ENCODE results near the gene E2F8.
"Not testable (repeated sequence)": the region's sequence is repeated elsewhere in the genome, so short reads cannot be mapped to it uniquely, and the experiment has no call there.

The E2F8 gene

DNA sequence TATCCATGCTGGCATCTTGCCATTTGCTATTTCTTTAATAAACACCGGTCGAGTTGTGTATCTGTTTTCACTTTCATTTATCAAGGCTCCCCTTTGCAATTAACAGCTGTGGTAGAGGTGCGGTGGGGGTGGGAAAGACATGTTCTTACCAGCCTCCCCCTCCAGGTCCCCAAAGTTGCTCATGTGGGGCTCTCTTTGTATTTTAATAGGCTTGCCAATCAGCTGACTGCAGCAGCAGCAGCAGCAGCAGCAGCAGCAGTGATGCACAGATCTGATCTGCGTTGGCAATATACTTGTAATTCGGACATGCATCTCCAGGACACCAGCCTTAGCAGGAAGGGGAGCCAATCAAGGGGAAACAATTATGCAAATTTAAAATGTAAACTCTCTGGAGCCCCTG lies 40.3 kb upstream of the E2F8 start:
- TF ChIP-seq EZH2 (IDR thresholded peaks at IDR 0.05) (no peak), FOXP2 (optimal IDR thresholded peaks at IDR 0.05; ENCODE audit: control extremely low read depth, extremely low read length, insufficient read depth) (no peak), POLR2AphosphoS5 (IDR thresholded peaks at IDR 0.05; ENCODE audit: borderline replicate concordance, low read depth, low read length) (no peak)
- Histone ChIP-seq H3K27ac (no peak overlapping the region), H3K4me3 (no peak overlapping the region), H3K9ac (ENCODE audit: insufficient read length) (no peak overlapping the region), H3K36me3 (ENCODE audit: insufficient read depth, low read length) (no peaks in the 10 kb centered on the region), H3K9me3 (ENCODE audit: low read depth, low read length) (no peaks in the 10 kb centered on the region)
- DNase-seq (ENCODE audit: low read depth, low spot score) = no peak

DNA sequence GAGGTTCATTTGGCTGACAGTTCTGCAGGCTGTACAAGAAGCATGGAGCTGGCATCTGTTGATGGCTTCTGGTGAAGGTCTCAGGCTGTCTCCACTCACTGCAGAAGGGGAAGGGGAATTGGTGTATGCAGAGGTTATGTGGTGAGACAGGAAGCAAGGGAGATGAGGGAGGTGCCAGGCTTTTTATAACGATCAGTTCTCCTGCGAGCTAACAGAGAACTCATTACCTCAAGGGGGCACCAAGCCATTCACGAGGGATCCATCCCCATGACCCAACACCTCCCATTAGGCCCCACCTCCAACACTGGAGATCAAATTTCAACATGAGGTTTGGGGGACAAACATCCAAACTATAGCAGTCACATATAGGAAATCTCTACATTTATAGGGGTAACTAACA lies 38.7 kb upstream of the E2F8 start:
- H3K36me3 ChIP-seq (ENCODE audit: insufficient read depth, low read length) = no peaks in the 10 kb centered on the region
- TF ChIP-seq FOXP2 (optimal IDR thresholded peaks at IDR 0.05; ENCODE audit: control extremely low read depth, extremely low read length, insufficient read depth) = no peak
- no peak for TF ChIP-seq EZH2 (IDR thresholded peaks at IDR 0.05)
- no peak for TF ChIP-seq POLR2AphosphoS5 (IDR thresholded peaks at IDR 0.05; ENCODE audit: borderline replicate concordance, low read depth, low read length)
- no peak for DNase-seq (ENCODE audit: low read depth, low spot score)

DNA sequence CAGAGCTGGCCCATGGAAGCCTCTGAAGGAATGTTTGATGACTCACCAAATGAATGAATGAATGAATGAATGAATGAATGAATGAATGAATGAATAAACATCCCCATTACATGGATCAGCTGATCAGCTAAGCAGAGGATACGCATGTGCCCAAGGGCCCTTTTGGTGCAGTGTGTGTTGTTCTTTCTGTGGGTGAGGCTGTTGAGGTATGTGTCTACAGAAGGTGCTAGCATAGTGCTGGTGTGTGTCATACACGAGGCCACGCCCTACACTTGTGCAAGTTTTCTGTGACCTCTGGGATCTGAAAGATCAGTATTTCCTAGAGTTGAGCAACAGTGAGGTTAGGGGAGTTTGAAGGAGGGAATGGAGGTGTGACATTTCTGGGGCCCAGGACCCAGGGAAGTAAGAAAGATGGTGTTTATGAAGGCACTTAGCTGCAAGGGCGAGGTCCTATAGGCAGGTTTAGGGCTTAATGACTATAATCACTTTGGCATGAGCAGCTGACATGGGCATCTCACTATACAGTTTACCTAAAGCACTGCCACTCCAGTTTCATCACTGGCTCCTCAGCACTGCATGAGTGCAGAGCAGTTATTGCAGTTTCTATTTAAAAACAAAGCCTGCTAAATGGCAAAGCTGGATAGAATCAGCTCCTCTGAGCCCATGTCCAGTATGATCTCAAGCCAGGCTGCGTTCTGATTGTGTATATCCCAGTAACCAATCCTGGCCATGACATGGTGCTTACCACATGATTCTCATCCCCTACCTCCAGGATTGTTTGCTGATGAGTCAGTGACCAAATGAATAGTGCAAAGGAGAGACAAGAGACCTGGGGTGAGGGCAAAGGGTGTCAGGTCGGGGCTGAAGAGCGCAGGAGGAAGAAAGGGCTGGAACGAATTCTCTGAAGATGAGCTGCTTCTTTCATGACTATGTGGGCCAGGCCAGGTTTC lies 36.4 kb upstream of the E2F8 start:
- no peaks in the 10 kb centered on the region for H3K9me3 ChIP-seq (ENCODE audit: low read depth, low read length)
- no peak overlapping the region for H3K4me3 ChIP-seq
- TF ChIP-seq FOXP2 (optimal IDR thresholded peaks at IDR 0.05; ENCODE audit: control extremely low read depth, extremely low read length, insufficient read depth) (no peak), POLR2AphosphoS5 (IDR thresholded peaks at IDR 0.05; ENCODE audit: borderline replicate concordance, low read depth, low read length) (no peak), EZH2 (IDR thresholded peaks at IDR 0.05) (no peak)
- no peak overlapping the region for H3K27ac ChIP-seq
- no peak overlapping the region for H3K9ac ChIP-seq (ENCODE audit: insufficient read length)
- no peaks in the 10 kb centered on the region for H3K36me3 ChIP-seq (ENCODE audit: insufficient read depth, low read length)
- DNase-seq (ENCODE audit: low read depth, low spot score) = no peak

More for the DNA sequence above, 38.7 kb upstream of the E2F8 start:
- H3K27ac ChIP-seq = no peak overlapping the region
- H3K9ac ChIP-seq (ENCODE audit: insufficient read length) = no peak overlapping the region
- H3K9me3 ChIP-seq (ENCODE audit: low read depth, low read length) = no peaks in the 10 kb centered on the region
- H3K4me3 ChIP-seq = no peak overlapping the region

DNA sequence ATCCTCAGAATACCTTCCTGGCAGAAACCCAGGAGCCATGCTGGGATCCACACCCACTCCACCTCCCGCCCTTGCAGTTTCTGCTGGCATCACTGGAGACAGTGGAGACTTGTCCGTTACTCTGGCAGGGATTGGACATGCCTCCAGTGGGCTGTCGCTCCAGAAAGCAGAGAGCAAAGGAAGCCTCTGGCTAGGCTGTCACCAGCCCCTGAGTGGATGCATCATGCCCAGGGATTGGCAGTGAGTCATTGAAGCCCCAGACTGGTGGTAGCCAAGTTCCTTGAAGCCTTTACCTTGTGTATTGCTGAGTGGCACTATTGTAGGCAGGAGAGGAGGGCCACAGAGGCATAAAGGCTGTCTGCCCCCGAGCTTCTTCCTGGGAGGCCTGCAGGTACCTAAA lies 34.8 kb upstream of the E2F8 start:
- Histone ChIP-seq H3K27ac (no peak overlapping the region), H3K9ac (ENCODE audit: insufficient read length) (no peak overlapping the region), H3K9me3 (ENCODE audit: low read depth, low read length) (no peaks in the 10 kb centered on the region), H3K4me3 (no peak overlapping the region), H3K36me3 (ENCODE audit: insufficient read depth, low read length) (no peaks in the 10 kb centered on the region)
- no peak for DNase-seq (ENCODE audit: low read depth, low spot score)
- no peak for TF ChIP-seq POLR2AphosphoS5 (IDR thresholded peaks at IDR 0.05; ENCODE audit: borderline replicate concordance, low read depth, low read length)
- TF ChIP-seq FOXP2 (optimal IDR thresholded peaks at IDR 0.05; ENCODE audit: control extremely low read depth, extremely low read length, insufficient read depth) = no peak
- no peak for TF ChIP-seq EZH2 (IDR thresholded peaks at IDR 0.05)

DNA sequence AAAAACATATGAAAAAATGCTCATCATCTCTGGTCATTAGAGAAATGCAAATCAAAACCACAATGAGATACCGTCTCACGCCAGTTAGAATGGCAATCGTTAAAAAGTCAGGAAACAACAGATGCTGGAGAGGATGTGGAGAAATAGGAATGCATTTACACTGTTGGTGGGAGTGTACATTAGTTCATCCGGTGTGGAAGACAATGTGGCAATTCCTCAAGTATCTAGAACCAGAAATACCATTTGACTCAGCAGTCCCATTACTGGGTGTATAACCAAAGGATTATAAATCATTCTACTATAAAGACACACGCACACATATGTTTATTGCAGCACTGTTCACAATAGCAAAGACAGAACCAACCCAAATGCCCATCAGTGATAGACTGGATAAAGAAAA lies 32.5 kb upstream of the E2F8 start:
- not testable (repeated sequence) for H3K36me3 ChIP-seq (ENCODE audit: insufficient read depth, low read length); H3K9ac ChIP-seq (ENCODE audit: insufficient read length); DNase-seq (ENCODE audit: low read depth, low spot score); H3K27ac ChIP-seq; H3K9me3 ChIP-seq (ENCODE audit: low read depth, low read length); H3K4me3 ChIP-seq

DNA sequence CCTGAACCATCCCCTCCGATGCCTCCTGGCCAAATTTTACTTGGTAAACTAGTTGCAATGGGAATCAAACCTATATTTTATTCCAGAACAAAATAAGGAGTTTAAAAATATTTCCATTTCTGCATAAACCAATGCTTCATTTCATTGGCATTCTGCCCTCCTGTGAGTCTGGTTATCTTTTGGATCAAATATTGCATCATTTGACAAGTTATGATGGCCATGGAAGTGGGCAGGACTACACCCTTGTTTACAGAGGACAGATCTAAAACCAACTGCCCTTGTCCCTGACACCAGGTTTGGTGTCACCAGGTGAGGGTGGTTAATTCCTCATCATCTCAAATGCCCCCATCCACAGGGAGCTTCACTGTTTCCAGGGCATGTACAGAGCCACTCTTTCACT lies 28.2 kb upstream of the E2F8 start:
- Histone ChIP-seq H3K36me3 (ENCODE audit: insufficient read depth, low read length) (no peaks in the 10 kb centered on the region), H3K9me3 (ENCODE audit: low read depth, low read length) (no peaks in the 10 kb centered on the region), H3K27ac (no peak overlapping the region), H3K9ac (ENCODE audit: insufficient read length) (no peak overlapping the region), H3K4me3 (no peak overlapping the region)
- no peak for DNase-seq (ENCODE audit: low read depth, low spot score)
- TF ChIP-seq FOXP2 (optimal IDR thresholded peaks at IDR 0.05; ENCODE audit: control extremely low read depth, extremely low read length, insufficient read depth) = no peak
- no peak for TF ChIP-seq POLR2AphosphoS5 (IDR thresholded peaks at IDR 0.05; ENCODE audit: borderline replicate concordance, low read depth, low read length)
- TF ChIP-seq EZH2 (IDR thresholded peaks at IDR 0.05) = no peak

DNA sequence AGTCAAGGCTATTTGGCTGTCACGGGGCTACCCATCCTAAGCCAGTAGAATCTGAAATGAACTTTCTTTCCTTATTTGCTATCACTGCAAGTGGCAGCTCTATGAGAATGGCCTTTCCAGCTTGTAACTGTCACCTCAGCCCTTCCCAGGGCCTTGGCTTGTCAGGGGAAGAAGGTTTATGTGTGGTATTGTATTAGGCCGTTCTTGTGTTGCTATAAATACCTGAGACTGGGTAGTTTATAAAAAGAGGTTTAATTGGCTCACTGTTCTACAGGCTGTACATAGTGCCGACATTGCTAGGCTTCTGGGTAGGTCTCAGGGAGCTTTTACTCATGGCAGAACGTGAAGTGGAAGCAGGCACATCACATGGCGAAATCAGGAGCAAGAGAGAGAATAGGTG lies 26.8 kb upstream of the E2F8 start:
- H3K9me3 ChIP-seq (ENCODE audit: low read depth, low read length) = no peaks in the 10 kb centered on the region
- TF ChIP-seq POLR2AphosphoS5 (IDR thresholded peaks at IDR 0.05; ENCODE audit: borderline replicate concordance, low read depth, low read length) (no peak), FOXP2 (optimal IDR thresholded peaks at IDR 0.05; ENCODE audit: control extremely low read depth, extremely low read length, insufficient read depth) (no peak), EZH2 (IDR thresholded peaks at IDR 0.05) (no peak)
- DNase-seq (ENCODE audit: low read depth, low spot score) = no peak

DNA sequence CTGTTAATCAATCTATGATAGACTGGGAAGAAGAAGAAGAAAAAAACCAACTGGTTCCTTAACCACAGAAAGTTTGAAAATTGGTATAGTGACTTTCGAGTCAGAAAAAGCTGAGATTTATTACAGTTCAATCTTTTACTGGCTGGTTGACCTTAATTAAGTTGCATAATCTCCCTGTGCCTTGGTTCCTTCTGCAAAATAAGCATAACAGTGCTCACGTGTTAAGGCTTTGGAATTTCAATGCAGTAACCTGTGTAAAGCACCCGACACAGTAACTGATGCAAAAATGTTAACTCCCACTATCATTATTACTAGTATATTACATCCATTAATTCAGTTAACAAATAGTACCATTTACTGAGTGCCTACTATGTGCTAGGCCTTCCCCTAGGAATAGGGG lies 22.6 kb upstream of the E2F8 start:
- TF ChIP-seq POLR2AphosphoS5 (IDR thresholded peaks at IDR 0.05; ENCODE audit: borderline replicate concordance, low read depth, low read length) = no peak
- TF ChIP-seq FOXP2 (optimal IDR thresholded peaks at IDR 0.05; ENCODE audit: control extremely low read depth, extremely low read length, insufficient read depth) = no peak
- TF ChIP-seq EZH2 (IDR thresholded peaks at IDR 0.05) = no peak
- Histone ChIP-seq H3K9me3 (ENCODE audit: low read depth, low read length) (no peaks in the 10 kb centered on the region), H3K4me3 (no peak overlapping the region), H3K36me3 (ENCODE audit: insufficient read depth, low read length) (no peaks in the 10 kb centered on the region), H3K9ac (ENCODE audit: insufficient read length) (no peak overlapping the region), H3K27ac (no peak overlapping the region)
- no peak for DNase-seq (ENCODE audit: low read depth, low spot score)

More for the DNA sequence above, 26.8 kb upstream of the E2F8 start:
- Histone ChIP-seq H3K36me3 (ENCODE audit: insufficient read depth, low read length) (no peaks in the 10 kb centered on the region), H3K27ac (no peak overlapping the region), H3K4me3 (no peak overlapping the region), H3K9ac (ENCODE audit: insufficient read length) (no peak overlapping the region)
